K562 (cell line): ENCODE data around the gene TMEM60. TPM values are rescaled to one million over a fixed set of nuclear protein-coding genes. Genes with fewer than 3 reads are reported as not detected.

Source experiments
- CHD1 ChIP-seq: fragments of 200-600 bp; sonication (generic); IDR thresholded peaks from one replicate; pipeline ENCODE4 v1.6.1; 2012; ENCODE audit warnings: mild to moderate bottlenecking, moderate library complexity, low read length, inconsistent platforms
- CXXC5 ChIP-seq: fragments of 250-450 bp; sonication (Bioruptor Pico); IDR thresholded peaks from 2 replicates; pipeline ENCODE4 v1.8.0; 2022; ENCODE audit warnings: inconsistent platforms, mild to moderate bottlenecking, moderate library complexity
- ELF4 ChIP-seq: fragments of 450-650 bp; formaldehyde crosslinking; IDR thresholded peaks from 2 replicates; pipeline ENCODE4 v1.4.0; 2022; ENCODE audit warnings: missing genetic modification characterization
- GABPB2 ChIP-seq: fragments of 250-450 bp; sonication (Bioruptor Pico); conservative IDR thresholded peaks from 2 replicates; pipeline ENCODE4 v1.5.1; 2021; ENCODE audit warnings: mild to moderate bottlenecking
- KAT7 ChIP-seq: sonication (generic); formaldehyde crosslinking; IDR thresholded peaks from 2 replicates; pipeline ENCODE4 v1.8.0; 2022; ENCODE audit warnings: missing genetic modification reagents, mild to moderate bottlenecking, borderline replicate concordance
- KLF1 ChIP-seq: fragments of 450-650 bp; IDR thresholded peaks from 2 replicates; pipeline ENCODE4 v1.6.1; 2016; ENCODE audit warnings: missing genetic modification characterization, missing compliant biosample characterization
- KLF10 ChIP-seq: fragments of 250-450 bp; sonication (Bioruptor Pico); IDR thresholded peaks from 2 replicates; pipeline ENCODE4 v1.6.1; 2021; ENCODE audit warnings: matching md5 sums
- NCOA6 ChIP-seq: fragments of 450-650 bp; IDR thresholded peaks from 2 replicates; pipeline ENCODE4 v1.6.1; 2017; ENCODE audit warnings: mild to moderate bottlenecking
- PRDM10 ChIP-seq: fragments of 450-650 bp; IDR thresholded peaks from 2 replicates; pipeline ENCODE4 v1.6.1; 2018; ENCODE audit not compliant: partially characterized antibody
- PRMT5 ChIP-seq: sonication (generic); formaldehyde crosslinking; IDR thresholded peaks from 2 replicates; pipeline ENCODE4 v1.5.0; 2020; ENCODE audit warnings: missing genetic modification reagents
- RBM22 ChIP-seq: fragments of 200-400 bp; formaldehyde crosslinking; IDR thresholded peaks from 2 replicates; pipeline ENCODE4 v1.6.1; 2018; ENCODE audit warnings: low read length, low read depth; ENCODE audit not compliant: poor library complexity, severe bottlenecking
- RFX5 ChIP-seq: IDR thresholded peaks from 2 replicates; pipeline ENCODE4 v1.6.1; 2011; ENCODE audit warnings: low read depth, mild to moderate bottlenecking, improper control_type of control experiment, low read length
- SMAD1 ChIP-seq: fragments of 150-350 bp; IDR thresholded peaks from 2 replicates; pipeline ENCODE4 v1.6.1; 2014; ENCODE audit warnings: low read length, low read depth; ENCODE audit not compliant: partially characterized antibody
- SMAD4 ChIP-seq: fragments of 250-450 bp; sonication (Bioruptor Pico); conservative IDR thresholded peaks from 2 replicates; pipeline ENCODE4 v1.8.0; 2021; ENCODE audit warnings: inconsistent platforms, mild to moderate bottlenecking, moderate library complexity
- THAP7 ChIP-seq: fragments of 250-450 bp; sonication (Bioruptor Pico); IDR thresholded peaks from 2 replicates; pipeline ENCODE4 v1.5.0; 2021
- VEZF1 ChIP-seq: fragments of 200-800 bp; sonication (Bioruptor generic); IDR thresholded peaks from 2 replicates; pipeline ENCODE4 v1.6.1; 2017; ENCODE audit warnings: missing genetic modification characterization, missing compliant biosample characterization
- ZNF766 ChIP-seq: fragments of 200-800 bp; sonication (Bioruptor generic); conservative IDR thresholded peaks from 2 replicates; pipeline ENCODE4 v1.6.1; 2016; ENCODE audit warnings: missing genetic modification characterization, missing compliant biosample characterization
- polyA plus RNA-seq, 8 experiments: library from polyadenylated mRNA; depleted of rRNA in 4 of 8; stranded (reverse) in 5 of 8; unstranded in 3 of 8; fragments of >200 nt; fragmentation: Nextera tagmentation in 2 of 8; fragmentation: Illumina TruSeq in 1 of 8; extraction: Ambion mirVana in 2 of 8; extraction: Trizol in 1 of 8; gene quantifications; 2 replicates each; pipeline versions ENCODE4 v1.2.1 to v1.2.3, GENCODE V29; 2011 to 2014; ENCODE audit warnings: inconsistent platforms in 1 of 8, missing spikeins in 1 of 8
- total RNA-seq, 7 experiments: library from RNA; depleted of rRNA in 6 of 7; stranded (reverse); fragments of >200 nt in 6 of 7; fragmentation: Illumina TruSeq in 2 of 7; extraction: Trizol in 2 of 7; gene quantifications; 2 replicates each; pipeline versions ENCODE4 v1.2.1 to v1.2.3, GENCODE V29; 2011 to 2021; ENCODE audit warnings: low replicate concordance in 1 of 7
- TF ChIP-seq, protein P1 (sequence below), 2 experiments: fragments of 450-650 bp; IDR thresholded peaks; 2 replicates each; pipeline ENCODE4 v1.6.1; 2016
- TF ChIP-seq, protein P2 (sequence below), 2 experiments: fragments of 200-800 bp in 1 of 2; sonication (Bioruptor generic) in 1 of 2; sonication (generic) in 1 of 2; formaldehyde crosslinking in 1 of 2; IDR thresholded peaks in 1 of 2; conservative IDR thresholded peaks in 1 of 2; 2 replicates each; pipeline versions ENCODE4 v1.5.0 to v1.6.1; 2016 to 2020; ENCODE audit warnings: missing compliant biosample characterization in 1 of 2, missing genetic modification characterization in 1 of 2, missing genetic modification reagents in 1 of 2

The TMEM60 gene
- total and polyA plus RNA-seq, 9 of the 15 experiments (the other 6 are each of a cell fraction or from before 2014, with no cell fraction given), result 12.5 to 140 (median 38.4) TPM

DNA sequence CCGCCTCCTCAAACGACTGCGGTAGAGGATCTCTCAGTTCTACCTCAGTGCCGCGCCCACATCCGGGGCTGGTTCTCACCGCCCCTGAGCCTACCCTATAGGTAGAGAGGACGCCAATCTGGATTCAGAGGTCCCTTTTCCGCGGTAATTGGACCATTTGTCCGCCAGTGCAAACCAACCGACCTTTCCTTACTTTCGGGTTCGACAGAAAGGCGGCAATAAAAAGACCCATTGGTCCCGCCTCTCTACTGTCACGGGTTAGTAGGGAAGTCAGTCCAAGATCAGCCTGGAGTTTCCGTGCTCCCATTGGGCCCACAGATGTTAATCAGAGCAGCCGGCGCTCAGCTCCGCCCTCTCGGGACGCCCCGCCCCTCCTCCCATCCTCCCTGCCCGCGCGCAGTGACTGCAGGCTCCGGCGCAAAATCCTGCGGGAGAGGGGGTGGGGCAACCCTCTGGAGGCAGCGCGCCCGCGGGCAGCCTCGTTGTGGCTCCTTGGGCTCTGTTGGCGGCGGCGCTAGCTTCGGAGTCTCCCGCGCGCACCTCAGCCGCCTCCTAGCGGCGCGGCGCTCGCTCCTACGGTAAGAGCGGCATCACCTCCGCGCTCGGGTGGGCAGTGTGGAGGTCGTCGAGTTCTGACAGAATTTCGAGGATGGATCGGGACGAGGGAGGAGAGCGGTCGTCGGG is at the start of gene TMEM60, which contains the start of gene PHTF2 (continued):
- TF ChIP-seq VEZF1 (peak; percentile 84), CXXC5 (CRISPR knock-in tag) (peak; percentile 85), THAP7 (CRISPR knock-in tag) (no peak), PRMT5 (CRISPR knock-in tag) (no peak), CHD1 (no peak), ZNF766 (CRISPR knock-in tag) (no peak), KAT7 (CRISPR knock-in tag) (peak; percentile 92), KLF1 (tag) (no peak), PRDM10 (peak; percentile 40), NCOA6 (no peak), SMAD4 (CRISPR knock-in tag) (peak; percentile 80), KLF10 (CRISPR knock-in tag) (no peak), GABPB2 (0 out of 2 replicates have a peak, but pooled peaks have one; percentile 29), RBM22 (peak; percentile 77), RFX5 (no peak), ELF4 (CRISPR knock-in tag) (no peak), SMAD1 (no peak)
- TF ChIP-seq, protein P1, sequence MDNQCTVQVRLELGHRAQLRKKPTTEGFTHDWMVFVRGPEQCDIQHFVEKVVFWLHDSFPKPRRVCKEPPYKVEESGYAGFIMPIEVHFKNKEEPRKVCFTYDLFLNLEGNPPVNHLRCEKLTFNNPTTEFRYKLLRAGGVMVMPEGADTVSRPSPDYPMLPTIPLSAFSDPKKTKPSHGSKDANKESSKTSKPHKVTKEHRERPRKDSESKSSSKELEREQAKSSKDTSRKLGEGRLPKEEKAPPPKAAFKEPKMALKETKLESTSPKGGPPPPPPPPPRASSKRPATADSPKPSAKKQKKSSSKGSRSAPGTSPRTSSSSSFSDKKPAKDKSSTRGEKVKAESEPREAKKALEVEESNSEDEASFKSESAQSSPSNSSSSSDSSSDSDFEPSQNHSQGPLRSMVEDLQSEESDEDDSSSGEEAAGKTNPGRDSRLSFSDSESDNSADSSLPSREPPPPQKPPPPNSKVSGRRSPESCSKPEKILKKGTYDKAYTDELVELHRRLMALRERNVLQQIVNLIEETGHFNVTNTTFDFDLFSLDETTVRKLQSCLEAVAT (IDR thresholded peaks at IDR 0.05), result peak; percentile 42 to 92; a peak in 3 of 4 replicates
- TF ChIP-seq, protein P2, sequence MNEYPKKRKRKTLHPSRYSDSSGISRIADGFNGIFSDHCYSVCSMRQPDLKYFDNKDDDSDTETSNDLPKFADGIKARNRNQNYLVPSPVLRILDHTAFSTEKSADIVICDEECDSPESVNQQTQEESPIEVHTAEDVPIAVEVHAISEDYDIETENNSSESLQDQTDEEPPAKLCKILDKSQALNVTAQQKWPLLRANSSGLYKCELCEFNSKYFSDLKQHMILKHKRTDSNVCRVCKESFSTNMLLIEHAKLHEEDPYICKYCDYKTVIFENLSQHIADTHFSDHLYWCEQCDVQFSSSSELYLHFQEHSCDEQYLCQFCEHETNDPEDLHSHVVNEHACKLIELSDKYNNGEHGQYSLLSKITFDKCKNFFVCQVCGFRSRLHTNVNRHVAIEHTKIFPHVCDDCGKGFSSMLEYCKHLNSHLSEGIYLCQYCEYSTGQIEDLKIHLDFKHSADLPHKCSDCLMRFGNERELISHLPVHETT (CRISPR knock-in tag; conservative IDR thresholded peaks at IDR 0.05 in 1 of 2, IDR thresholded peaks at IDR 0.05 in 1 of 2), result peak in 1 of 2 experiments; percentile 57; a peak in 1 of 4 replicates
